Measurements from ENCODE around the gene KLHL21. TPM values are rescaled to one million over a fixed set of nuclear protein-coding genes. Genes with fewer than 3 reads are reported as not detected.
A peak's percentile ranks its signal among the peaks of the same experiment; 100 is the strongest.

The KLHL21 gene
- total RNA-seq, 1 experiment from 2014 or later = 24.4 TPM

DNA sequence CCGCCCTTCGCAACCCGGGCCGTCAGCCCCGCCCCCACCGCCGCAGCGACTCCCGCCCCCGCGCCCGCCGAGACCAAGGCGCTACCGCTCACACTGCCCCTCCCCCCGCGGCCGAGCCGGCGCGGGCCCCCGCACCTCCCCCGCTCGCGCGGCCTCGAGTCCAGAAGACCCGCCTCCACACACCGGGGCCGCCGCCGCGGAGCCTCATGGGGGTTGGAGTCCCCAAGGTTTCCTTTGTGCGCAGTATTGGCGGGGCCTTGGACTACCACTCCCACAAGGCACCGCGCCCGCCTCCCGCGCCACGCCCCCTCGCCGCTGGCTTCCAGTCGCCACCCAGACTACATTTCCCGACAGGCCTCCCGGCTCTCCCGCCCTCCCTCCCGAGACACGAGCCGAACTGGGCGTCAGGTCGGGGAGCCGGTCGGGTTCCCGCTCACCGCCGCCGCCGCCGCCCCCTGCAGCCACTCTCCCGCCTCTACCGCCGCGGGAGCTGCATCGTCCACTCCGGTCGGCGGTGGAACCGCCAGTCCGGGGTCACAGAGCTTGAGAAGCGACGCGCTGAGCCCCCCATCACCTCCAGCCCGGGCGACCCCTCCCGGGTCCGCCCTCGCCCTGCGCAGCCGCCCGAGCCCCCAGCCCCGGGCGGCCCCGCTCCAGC lies 10.8 kb upstream of the KLHL21 start, which contains the start of gene PHF13:
Gene PHF13, plus strand, starts transcription at position 371 of the 658 bp plus-strand sequence. CDS start 336 bp downstream, outside the sequence.
- 0 out of 2 replicates have a peak, but pooled peaks cover 6% of the 10 kb centered on the region for H4K20me1 ChIP-seq (ENCODE audit: insufficient read depth)
- ChIA-PET CTCF (interaction anchor here (0.6 kb wide), 1 partner anchor 59 kb away, joined by 3 read pairs; no protein-coding TSS in a partner anchor), POLR2A (ENCODE audit: unreplicated experiment) (no interaction called here)
- peaks cover 30% of the 10 kb centered on the region for H3K79me2 ChIP-seq (ENCODE audit: low read depth)
- no peaks in the 10 kb centered on the region for H3K36me3 ChIP-seq (ENCODE audit: low read depth)
- H3K9me2 ChIP-seq (ENCODE audit: insufficient read depth) = no peaks in the 10 kb centered on the region
- no TSS peak for BruUV-seq (replicated peaks)
- H3K27me3 ChIP-seq (ENCODE audit: insufficient read depth, low read depth) = no peaks in the 10 kb centered on the region
- peaks cover 11% of the 10 kb centered on the region for H3K4me1 ChIP-seq (replicated peaks; ENCODE audit: insufficient read depth)
- peak within 1 kb of the TSS; percentile 64 for H3K4me3 ChIP-seq
- H3K27ac ChIP-seq = peak within 1 kb of the TSS; percentile 73
- DNase-seq = peak; percentile 87 to 99
- H3K4me2 ChIP-seq = peak within 1 kb of the TSS; percentile 87
- H3K9me3 ChIP-seq (ENCODE audit: insufficient read depth, low read depth) = no peaks in the 10 kb centered on the region
- H2AFZ ChIP-seq = peak within 1 kb of the TSS; percentile 77
- intact Hi-C loops (cut with micrococcal nuclease; ENCODE audit: unreplicated experiment) = loop anchor here (1.0 to 10.0 kb wide), 2 partner anchors 12 to 389 kb away; no protein-coding TSS in a partner anchor
- TF ChIP-seq, protein P1, sequence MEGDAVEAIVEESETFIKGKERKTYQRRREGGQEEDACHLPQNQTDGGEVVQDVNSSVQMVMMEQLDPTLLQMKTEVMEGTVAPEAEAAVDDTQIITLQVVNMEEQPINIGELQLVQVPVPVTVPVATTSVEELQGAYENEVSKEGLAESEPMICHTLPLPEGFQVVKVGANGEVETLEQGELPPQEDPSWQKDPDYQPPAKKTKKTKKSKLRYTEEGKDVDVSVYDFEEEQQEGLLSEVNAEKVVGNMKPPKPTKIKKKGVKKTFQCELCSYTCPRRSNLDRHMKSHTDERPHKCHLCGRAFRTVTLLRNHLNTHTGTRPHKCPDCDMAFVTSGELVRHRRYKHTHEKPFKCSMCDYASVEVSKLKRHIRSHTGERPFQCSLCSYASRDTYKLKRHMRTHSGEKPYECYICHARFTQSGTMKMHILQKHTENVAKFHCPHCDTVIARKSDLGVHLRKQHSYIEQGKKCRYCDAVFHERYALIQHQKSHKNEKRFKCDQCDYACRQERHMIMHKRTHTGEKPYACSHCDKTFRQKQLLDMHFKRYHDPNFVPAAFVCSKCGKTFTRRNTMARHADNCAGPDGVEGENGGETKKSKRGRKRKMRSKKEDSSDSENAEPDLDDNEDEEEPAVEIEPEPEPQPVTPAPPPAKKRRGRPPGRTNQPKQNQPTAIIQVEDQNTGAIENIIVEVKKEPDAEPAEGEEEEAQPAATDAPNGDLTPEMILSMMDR (conservative IDR thresholded peaks at IDR 0.05) = no peak
- TF ChIP-seq EZH2 (IDR thresholded peaks at IDR 0.05; ENCODE audit: low read depth) = no peak
- peaks cover 18% of the 10 kb centered on the region for H3F3A ChIP-seq (ENCODE audit: insufficient read depth, low read depth)

GRCh38 chr1:6612641-6613360 lies 10.1 kb upstream of the KLHL21 start:
- no peaks in the 10 kb centered on the region for H3K9me2 ChIP-seq (ENCODE audit: insufficient read depth)
- H3K4me1 ChIP-seq (replicated peaks; ENCODE audit: insufficient read depth) = peaks cover 11% of the 10 kb centered on the region
- peak overlapping the region; percentile 73 for H3K27ac ChIP-seq
- no peaks in the 10 kb centered on the region for H3K27me3 ChIP-seq (ENCODE audit: insufficient read depth, low read depth)
- H3K36me3 ChIP-seq (ENCODE audit: low read depth) = no peaks in the 10 kb centered on the region
- H2AFZ ChIP-seq = peak overlapping the region; percentile 77
- BruUV-seq (replicated peaks) = TSS peak; percentile 43
- H3K79me2 ChIP-seq (ENCODE audit: low read depth) = peaks cover 28% of the 10 kb centered on the region
- H3K9me3 ChIP-seq (ENCODE audit: insufficient read depth, low read depth) = no peaks in the 10 kb centered on the region
- H3F3A ChIP-seq (ENCODE audit: insufficient read depth, low read depth) = peaks cover 18% of the 10 kb centered on the region
- ChIA-PET CTCF (interaction anchor here (0.6 kb wide), 1 partner anchor 58 kb away, joined by 3 read pairs; no protein-coding TSS in a partner anchor), POLR2A (ENCODE audit: unreplicated experiment) (no interaction called here)
- peak; percentile 60 to 74 for DNase-seq
- no peak for TF ChIP-seq EZH2 (IDR thresholded peaks at IDR 0.05; ENCODE audit: low read depth)
- TF ChIP-seq, protein P1 (conservative IDR thresholded peaks at IDR 0.05) = no peak
- intact Hi-C loops (cut with micrococcal nuclease; ENCODE audit: unreplicated experiment) = loop anchor here (1.0 to 10.0 kb wide), 2 partner anchors 12 to 388 kb away; no protein-coding TSS in a partner anchor
- H3K4me3 ChIP-seq = peak overlapping the region; percentile 64
- H3K4me2 ChIP-seq = peak overlapping the region; percentile 87
- 0 out of 2 replicates have a peak, but pooled peaks cover 6% of the 10 kb centered on the region for H4K20me1 ChIP-seq (ENCODE audit: insufficient read depth)

- no peaks in the 10 kb centered on the region for H3K27me3 ChIP-seq (ENCODE audit: insufficient read depth, low read depth)
- H3K27ac ChIP-seq = no peak overlapping the region
- DNase-seq = peak in 1 of 2 experiments; percentile 47
- H3K9me3 ChIP-seq (ENCODE audit: insufficient read depth, low read depth) = no peaks in the 10 kb centered on the region
- H3K4me2 ChIP-seq = peak overlapping the region; percentile 99
- H3F3A ChIP-seq (ENCODE audit: insufficient read depth, low read depth) = peaks cover 2% of the 10 kb centered on the region; the same call in 1 of the 2 replicates
- H2AFZ ChIP-seq = no peak overlapping the region
- no peaks in the 10 kb centered on the region for H3K36me3 ChIP-seq (ENCODE audit: low read depth)
- H3K79me2 ChIP-seq (ENCODE audit: low read depth) = peaks cover 26% of the 10 kb centered on the region
- H3K9me2 ChIP-seq (ENCODE audit: insufficient read depth) = no peaks in the 10 kb centered on the region
- no peak overlapping the region for H3K4me3 ChIP-seq
- TF ChIP-seq EZH2 (IDR thresholded peaks at IDR 0.05; ENCODE audit: low read depth) = no peak
- TF ChIP-seq, protein P1 (conservative IDR thresholded peaks at IDR 0.05) = no peak
- BruUV-seq (replicated peaks) = no TSS peak
- no peaks in the 10 kb centered on the region for H3K4me1 ChIP-seq (replicated peaks; ENCODE audit: insufficient read depth)
- POLR2A ChIA-PET (ENCODE audit: unreplicated experiment) = interaction anchor here (0.5 to 0.6 kb wide), 3 partner anchors 19 to 164 kb away, joined by 3 read pairs; no protein-coding TSS in a partner anchor
- no peaks in the 10 kb centered on the region for H4K20me1 ChIP-seq (ENCODE audit: insufficient read depth)
- intact Hi-C loops (cut with micrococcal nuclease; ENCODE audit: unreplicated experiment) = loop anchor here (5.0 kb wide), 1 partner anchor 112 kb away; the partner anchor contains the start of gene PLEKHG5
- CTCF ChIA-PET = interaction anchor here (0.6 to 1.0 kb wide), 2 partner anchors 50 to 310 kb away, joined by 3 read pairs; partner anchors contain the start of gene NOL9
Observed at GRCh38 chr1:6603915-6604558, 1.4 kb upstream of the KLHL21 start.

All from PC-9 (cell line).